NCI-H128 (cell line): Measurements from ENCODE around the gene TBC1D3B.
"Not testable (repeated sequence)": the region's sequence is repeated elsewhere in the genome, so short reads cannot be mapped to it uniquely, and the experiment has no call there.

ENCODE experiments used
- DNase-seq: peaks from one replicate; lab custom pipeline; 2025; ENCODE audit not compliant: unreplicated experiment; lab: John Stamatoyannopoulos, UW

Gene TBC1D3B

GRCh38 chr17:36201506-36201905 lies 25.1 kb upstream of the TBC1D3B start:
- not testable (repeated sequence) for DNase-seq

- DNase-seq, result not testable (repeated sequence)
These were observed 24.7 kb upstream of the TBC1D3B start for GRCh38 chr17:36201102-36201501.

- DNase-seq, result no peak
These were observed 22.5 kb upstream of the TBC1D3B start for GRCh38 chr17:36198831-36199465.

- no peak for DNase-seq
These were observed 20.9 kb upstream of the TBC1D3B start for GRCh38 chr17:36197387-36197703.

- no peak for DNase-seq
These were observed 19.7 kb upstream of the TBC1D3B start for GRCh38 chr17:36196131-36196486.

GRCh38 chr17:36195434-36196130 lies 19.1 kb upstream of the TBC1D3B start:
- DNase-seq, result no peak

GRCh38 chr17:36194832-36195433 lies 18.5 kb upstream of the TBC1D3B start:
- not testable (repeated sequence) for DNase-seq

GRCh38 chr17:36194147-36194831 lies 17.9 kb upstream of the TBC1D3B start:
- not testable (repeated sequence) for DNase-seq

GRCh38 chr17:36193216-36193775 lies 16.9 kb upstream of the TBC1D3B start:
- DNase-seq, result no peak

GRCh38 chr17:36190549-36191330 lies 14.3 kb upstream of the TBC1D3B start:
- not testable (repeated sequence) for DNase-seq

GRCh38 chr17:36189993-36190392 lies 13.6 kb upstream of the TBC1D3B start:
- DNase-seq, result not testable (repeated sequence)

GRCh38 chr17:36188891-36189306 lies 12.5 kb upstream of the TBC1D3B start:
- no peak for DNase-seq

GRCh38 chr17:36187943-36188665 lies 11.7 kb upstream of the TBC1D3B start:
- not testable (repeated sequence) for DNase-seq

GRCh38 chr17:36186810-36187763 lies 10.7 kb upstream of the TBC1D3B start:
- DNase-seq, result not testable (repeated sequence)

GRCh38 chr17:36185416-36185815 lies 9.0 kb upstream of the TBC1D3B start:
- DNase-seq, result no peak

GRCh38 chr17:36184023-36184765 lies 7.8 kb upstream of the TBC1D3B start:
- no peak for DNase-seq

- no peak for DNase-seq
These were observed 6.8 kb upstream of the TBC1D3B start for GRCh38 chr17:36183001-36183971.
